ENCODE data around the gene MGAT4A. TPM values are rescaled to one million over a fixed set of nuclear protein-coding genes. Genes with fewer than 3 reads are reported as not detected.

The MGAT4A gene
- total RNA-seq, 1 donor from 2014 or later: 1.7 TPM

- Mint-ChIP-seq H3K27ac (ENCODE audit: unreplicated experiment) (no peak overlapping the region), H3K4me1 (ENCODE audit: low read depth, unreplicated experiment) (no peaks in the 10 kb centered on the region), H3K36me3 (ENCODE audit: low read depth, unreplicated experiment) (no peaks in the 10 kb centered on the region), H3K27me3 (ENCODE audit: low read depth, unreplicated experiment) (peaks cover 21% of the 10 kb centered on the region), H3K9me3 (ENCODE audit: unreplicated experiment) (no peaks in the 10 kb centered on the region), H3K4me3 (ENCODE audit: unreplicated experiment) (no peak overlapping the region)
- Histone ChIP-seq H4K20me1 (ENCODE audit: insufficient read depth, low read length) (no peaks in the 10 kb centered on the region), H3K9ac (ENCODE audit: low read length) (no peak overlapping the region), H3K9me3 (ENCODE audit: insufficient read depth, low read depth, low read length) (no peaks in the 10 kb centered on the region), H3K4me2 (ENCODE audit: low read length) (no peak overlapping the region), H3K4me1 (ENCODE audit: insufficient read depth, low read length) (peaks cover 2% of the 10 kb centered on the region), H3K79me2 (ENCODE audit: insufficient read depth, low read length) (no peaks in the 10 kb centered on the region), H2AFZ (ENCODE audit: low read depth, low read length) (no peak overlapping the region), H3K27me3 (ENCODE audit: insufficient read depth, low read length) (peaks cover 4% of the 10 kb centered on the region), H3K27ac (ENCODE audit: low read depth, low read length) (no peak overlapping the region), H3K4me3 (ENCODE audit: insufficient read depth, low read depth, low read length) (no peak overlapping the region), H3K36me3 (ENCODE audit: insufficient read depth, low read length) (no peaks in the 10 kb centered on the region)
- FAIRE-seq (no peak), DNase-seq (ENCODE audit: low read depth) (no peak)
- TF ChIP-seq CTCF (IDR thresholded peaks at IDR 0.05; ENCODE audit: insufficient read depth, low read depth, low read length) (no peak), EZH2 (IDR thresholded peaks at IDR 0.05; ENCODE audit: insufficient read depth, low read length) (no peak)
Observed at GRCh38 chr2:98763209-98763951, 32.4 kb upstream of the MGAT4A start.

- DNase-seq (ENCODE audit: low read depth) (no peak), FAIRE-seq (no peak)
- Histone ChIP-seq H3K9me3 (ENCODE audit: insufficient read depth, low read depth, low read length) (no peaks in the 10 kb centered on the region), H4K20me1 (ENCODE audit: insufficient read depth, low read length) (no peaks in the 10 kb centered on the region), H3K9ac (ENCODE audit: low read length) (no peak overlapping the region), H3K27ac (ENCODE audit: low read depth, low read length) (no peak overlapping the region), H2AFZ (ENCODE audit: low read depth, low read length) (no peak overlapping the region), H3K27me3 (ENCODE audit: insufficient read depth, low read length) (peaks cover 4% of the 10 kb centered on the region), H3K36me3 (ENCODE audit: insufficient read depth, low read length) (no peaks in the 10 kb centered on the region), H3K4me1 (ENCODE audit: insufficient read depth, low read length) (peaks cover 6% of the 10 kb centered on the region), H3K79me2 (ENCODE audit: insufficient read depth, low read length) (no peaks in the 10 kb centered on the region), H3K4me3 (ENCODE audit: insufficient read depth, low read depth, low read length) (no peak overlapping the region), H3K4me2 (ENCODE audit: low read length) (no peak overlapping the region)
- Mint-ChIP-seq H3K9me3 (ENCODE audit: unreplicated experiment) (no peaks in the 10 kb centered on the region), H3K27me3 (ENCODE audit: low read depth, unreplicated experiment) (peaks cover 21% of the 10 kb centered on the region), H3K4me1 (ENCODE audit: low read depth, unreplicated experiment) (peaks cover 5% of the 10 kb centered on the region), H3K36me3 (ENCODE audit: low read depth, unreplicated experiment) (no peaks in the 10 kb centered on the region), H3K27ac (ENCODE audit: unreplicated experiment) (no peak overlapping the region), H3K4me3 (ENCODE audit: unreplicated experiment) (no peak overlapping the region)
- no peak for TF ChIP-seq EZH2 (IDR thresholded peaks at IDR 0.05; ENCODE audit: insufficient read depth, low read length)
- no peak for TF ChIP-seq CTCF (IDR thresholded peaks at IDR 0.05; ENCODE audit: insufficient read depth, low read depth, low read length)
Observed at GRCh38 chr2:98761909-98762308, 31.0 kb upstream of the MGAT4A start.

GRCh38 chr2:98761267-98761781 lies 30.4 kb upstream of the MGAT4A start:
- no peaks in the 10 kb centered on the region for H3K9me3 ChIP-seq (ENCODE audit: insufficient read depth, low read depth, low read length)
- H4K20me1 ChIP-seq (ENCODE audit: insufficient read depth, low read length): no peaks in the 10 kb centered on the region
- no peak for TF ChIP-seq CTCF (IDR thresholded peaks at IDR 0.05; ENCODE audit: insufficient read depth, low read depth, low read length)
- TF ChIP-seq EZH2 (IDR thresholded peaks at IDR 0.05; ENCODE audit: insufficient read depth, low read length): no peak
- FAIRE-seq (no peak), DNase-seq (ENCODE audit: low read depth) (no peak)
- H3K36me3 ChIP-seq (ENCODE audit: insufficient read depth, low read length): no peaks in the 10 kb centered on the region
- Mint-ChIP-seq H3K36me3 (ENCODE audit: low read depth, unreplicated experiment) (no peaks in the 10 kb centered on the region), H3K27ac (ENCODE audit: unreplicated experiment) (no peak overlapping the region), H3K27me3 (ENCODE audit: low read depth, unreplicated experiment) (peaks cover 21% of the 10 kb centered on the region), H3K9me3 (ENCODE audit: unreplicated experiment) (no peaks in the 10 kb centered on the region), H3K4me3 (ENCODE audit: unreplicated experiment) (no peak overlapping the region), H3K4me1 (ENCODE audit: low read depth, unreplicated experiment) (peaks cover 5% of the 10 kb centered on the region)
- no peak overlapping the region for H3K9ac ChIP-seq (ENCODE audit: low read length)
- H3K4me3 ChIP-seq (ENCODE audit: insufficient read depth, low read depth, low read length): no peak overlapping the region
- no peak overlapping the region for H3K27ac ChIP-seq (ENCODE audit: low read depth, low read length)
- H3K27me3 ChIP-seq (ENCODE audit: insufficient read depth, low read length): peaks cover 4% of the 10 kb centered on the region
- no peak overlapping the region for H3K4me2 ChIP-seq (ENCODE audit: low read length)
- H3K4me1 ChIP-seq (ENCODE audit: insufficient read depth, low read length): peaks cover 6% of the 10 kb centered on the region
- no peak overlapping the region for H2AFZ ChIP-seq (ENCODE audit: low read depth, low read length)
- H3K79me2 ChIP-seq (ENCODE audit: insufficient read depth, low read length): no peaks in the 10 kb centered on the region

All from astrocyte (in vitro differentiated cells and primary cell).